Nucleus accumbens (tissue), 56 donors: ENCODE results near the gene NAT9.

ENCODE experiments used
- DNase-seq, 56 donors: peaks; one replicate each; lab custom pipeline; 2025; lab: John Stamatoyannopoulos, UW

NAT9 gene

DNA sequence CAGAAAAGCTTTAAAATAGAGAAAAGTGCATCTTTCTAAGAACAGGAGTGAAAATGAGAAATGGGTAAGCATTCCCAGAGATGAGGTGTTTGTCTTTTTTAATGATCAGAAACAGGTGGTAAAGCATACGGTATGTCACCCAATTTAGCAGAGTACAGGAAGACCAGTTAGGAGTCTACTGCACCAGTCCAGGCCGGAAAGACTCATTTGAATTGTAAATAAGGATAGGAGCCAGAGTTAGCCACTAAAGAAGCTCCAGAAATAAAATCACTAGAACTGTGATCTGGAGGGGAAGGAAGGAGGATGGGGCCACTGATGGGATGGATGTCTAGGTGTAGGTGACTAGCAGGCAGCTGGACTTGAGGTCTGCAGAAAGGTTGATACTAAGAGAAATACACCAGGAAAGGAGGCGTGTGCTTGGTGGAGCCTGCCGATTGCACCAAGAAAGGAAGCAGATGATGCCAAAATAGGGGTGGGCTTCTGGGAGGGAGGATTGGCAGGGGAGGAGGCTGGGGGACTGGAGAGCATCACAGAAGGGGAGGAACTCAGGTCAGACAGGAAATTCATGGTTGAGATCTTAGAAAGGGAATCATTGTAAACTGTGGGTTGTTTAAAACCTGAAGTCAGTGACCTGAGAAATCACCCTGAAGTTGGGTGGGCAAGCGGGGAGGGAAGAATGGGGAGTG is 8.1 kb upstream of the NAT9 start:
- DNase-seq = no peak

- DNase-seq = no peak
Observed at GRCh38 chr17:74782571-74782970, 6.4 kb upstream of the NAT9 start.

DNA sequence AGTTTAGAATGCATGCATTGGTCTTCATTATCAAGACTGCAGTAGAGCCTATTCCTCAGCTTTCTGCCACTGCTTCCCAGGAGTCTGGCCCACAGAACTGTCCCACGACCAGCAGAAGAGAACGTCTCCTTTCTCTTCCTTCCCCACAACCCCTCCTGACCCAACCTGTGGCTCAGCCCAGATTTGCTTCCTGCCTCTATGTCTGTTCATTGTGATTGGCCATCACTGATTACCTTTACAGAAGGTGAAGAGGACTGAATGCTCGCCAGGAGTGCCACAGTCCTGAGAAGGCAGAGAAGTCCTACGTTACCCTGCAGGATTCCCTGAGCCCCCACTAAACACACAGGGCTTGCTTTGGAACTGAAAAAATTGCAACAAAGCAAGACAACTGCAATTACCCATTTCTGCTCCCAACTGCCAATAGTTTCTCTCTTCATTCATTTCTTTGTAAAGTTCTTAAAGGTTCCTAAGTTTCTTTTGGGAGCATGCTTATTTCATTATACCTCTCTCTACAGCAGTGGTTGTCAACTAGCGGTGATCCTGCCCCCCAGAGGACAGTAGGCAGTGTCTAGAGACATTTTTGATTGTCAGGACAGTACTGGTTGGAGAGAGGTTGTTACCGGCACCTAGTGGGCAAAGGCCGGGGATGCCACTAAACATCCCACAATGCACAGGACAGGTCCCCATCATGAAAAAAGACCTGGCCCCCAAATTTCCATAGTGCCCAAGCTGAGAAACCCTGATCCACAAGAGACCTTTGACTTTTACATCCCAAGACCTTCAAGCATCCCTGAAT is 4.5 kb upstream of the NAT9 start:
- peak in 31 of 56 donors; percentile 8 to 66 (median 32) for DNase-seq

DNA sequence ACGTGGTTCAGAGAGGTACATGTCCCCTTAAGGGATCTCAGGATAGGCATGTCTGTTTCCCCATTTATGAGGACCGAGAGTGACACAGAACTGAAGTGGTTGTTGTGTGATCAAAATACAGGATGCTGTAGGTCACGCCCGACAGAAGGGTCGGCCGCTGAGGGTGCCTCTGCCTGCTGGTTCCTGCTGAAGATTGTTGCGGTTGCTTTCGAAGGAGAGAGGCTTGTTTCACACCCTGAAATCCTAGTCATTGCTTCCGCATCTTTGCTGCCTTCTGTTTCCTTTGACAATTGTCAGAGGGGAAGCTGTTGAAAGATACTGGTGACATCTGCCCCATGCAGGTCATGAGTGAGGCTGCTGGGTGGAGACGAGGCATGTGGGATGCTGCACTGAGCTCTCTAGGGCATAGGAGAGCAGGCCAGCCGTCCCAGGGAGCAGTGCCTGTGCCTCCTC is 3.8 kb upstream of the NAT9 start:
- DNase-seq = peak in 16 of 56 donors; percentile 11 to 59 (median 26)

DNA sequence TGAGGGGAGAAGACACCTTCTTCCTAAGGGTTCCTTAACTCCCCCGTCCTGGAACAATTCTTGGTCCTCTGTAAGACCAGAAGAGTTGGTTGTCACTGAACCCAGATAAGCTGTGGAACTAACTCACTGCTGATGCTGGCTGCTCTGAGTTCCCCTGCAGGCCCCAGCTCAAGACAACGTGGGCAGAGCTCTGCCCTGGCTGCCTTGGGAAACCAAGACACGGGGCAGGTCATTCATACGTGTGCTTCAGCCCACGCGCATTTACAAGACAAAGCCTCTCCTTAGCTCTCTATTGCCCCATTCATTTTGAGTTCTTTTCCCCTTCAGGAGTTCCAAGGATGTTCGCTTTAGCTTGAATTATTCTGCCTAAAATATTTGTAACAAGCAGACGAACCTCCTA is 3.4 kb upstream of the NAT9 start:
- no peak for DNase-seq

GRCh38 chr17:74778960-74779359 is 2.8 kb upstream of the NAT9 start:
- DNase-seq = no peak

DNA sequence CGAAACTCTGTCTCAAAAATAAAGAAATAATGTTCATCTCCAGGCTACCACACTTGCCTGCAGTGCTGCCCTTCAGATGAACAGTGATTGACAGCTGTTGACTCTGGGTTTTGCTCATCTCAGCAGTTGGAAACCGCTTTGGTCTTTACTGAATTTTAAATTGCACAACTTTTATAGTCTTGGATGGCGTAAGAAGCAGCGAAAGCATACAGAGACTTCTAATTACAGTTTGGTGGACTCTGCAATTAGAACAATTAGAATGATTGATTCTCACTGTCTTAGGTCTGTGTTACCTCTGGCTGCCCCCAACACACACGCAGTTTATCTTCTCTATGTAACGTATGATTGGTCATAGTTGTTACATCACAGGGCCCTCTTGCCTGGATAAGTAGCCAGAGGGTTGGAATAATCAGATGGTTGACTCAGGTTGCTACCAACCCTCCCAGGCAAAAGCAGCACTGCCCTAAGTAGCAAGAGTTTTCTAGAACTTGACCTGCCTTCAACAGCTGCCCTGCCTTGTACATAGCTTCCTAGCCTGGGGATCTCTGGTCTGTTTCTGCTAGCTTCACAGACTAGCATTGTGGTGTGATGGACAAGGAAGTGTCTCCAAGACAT is 1.9 kb upstream of the NAT9 start:
- no peak for DNase-seq

GRCh38 chr17:74776990-74777389 is 845 bp upstream of the NAT9 start:
- DNase-seq = no peak

- DNase-seq = no peak
Observed at GRCh38 chr17:74775409-74776043, 619 bp downstream of the NAT9 start.

DNA sequence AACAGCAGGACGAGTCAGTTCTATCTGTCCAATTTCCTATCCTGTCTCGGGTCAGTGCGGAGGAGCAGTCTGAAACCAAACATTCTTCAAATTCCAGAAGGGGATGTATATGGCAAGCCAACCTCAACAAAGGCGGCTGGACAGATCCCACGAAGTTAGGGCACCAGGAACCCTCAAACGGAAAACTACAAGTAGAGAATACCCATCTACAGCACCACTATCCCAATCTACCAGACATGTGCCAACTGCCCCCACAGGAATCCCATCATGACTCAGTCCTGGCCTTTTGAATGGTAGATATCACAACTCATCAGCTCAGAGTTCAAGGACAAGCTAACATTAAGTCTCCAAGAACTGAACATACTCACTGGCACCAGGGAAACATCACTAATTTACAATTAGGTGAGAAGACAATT is 2.3 kb downstream of the NAT9 start:
- DNase-seq = no peak

DNA sequence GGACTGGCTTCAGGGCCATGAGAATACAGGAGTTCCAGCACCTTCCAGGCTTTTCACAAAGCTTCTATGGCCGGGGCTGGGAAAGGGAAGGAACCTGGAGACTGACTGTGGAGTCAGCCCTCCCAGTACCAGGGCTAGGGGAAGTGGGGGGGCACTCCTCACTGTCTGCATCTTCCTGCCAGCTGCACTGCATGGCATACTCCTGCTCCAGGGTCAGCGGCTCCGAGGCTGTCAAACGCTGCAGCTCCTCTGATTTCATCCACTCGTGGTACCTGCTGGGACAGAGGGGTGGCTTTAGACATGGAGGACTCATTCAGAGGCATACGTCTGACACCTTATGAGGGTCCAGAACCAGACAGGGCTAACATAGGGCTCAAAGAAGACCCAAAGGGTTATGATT is 2.7 kb downstream of the NAT9 start:
- no peak for DNase-seq

- DNase-seq = no peak
Observed at GRCh38 chr17:74772053-74772452, 4.1 kb downstream of the NAT9 start.

- DNase-seq = no peak
Observed at GRCh38 chr17:74771319-74771914, 4.7 kb downstream of the NAT9 start.

DNA sequence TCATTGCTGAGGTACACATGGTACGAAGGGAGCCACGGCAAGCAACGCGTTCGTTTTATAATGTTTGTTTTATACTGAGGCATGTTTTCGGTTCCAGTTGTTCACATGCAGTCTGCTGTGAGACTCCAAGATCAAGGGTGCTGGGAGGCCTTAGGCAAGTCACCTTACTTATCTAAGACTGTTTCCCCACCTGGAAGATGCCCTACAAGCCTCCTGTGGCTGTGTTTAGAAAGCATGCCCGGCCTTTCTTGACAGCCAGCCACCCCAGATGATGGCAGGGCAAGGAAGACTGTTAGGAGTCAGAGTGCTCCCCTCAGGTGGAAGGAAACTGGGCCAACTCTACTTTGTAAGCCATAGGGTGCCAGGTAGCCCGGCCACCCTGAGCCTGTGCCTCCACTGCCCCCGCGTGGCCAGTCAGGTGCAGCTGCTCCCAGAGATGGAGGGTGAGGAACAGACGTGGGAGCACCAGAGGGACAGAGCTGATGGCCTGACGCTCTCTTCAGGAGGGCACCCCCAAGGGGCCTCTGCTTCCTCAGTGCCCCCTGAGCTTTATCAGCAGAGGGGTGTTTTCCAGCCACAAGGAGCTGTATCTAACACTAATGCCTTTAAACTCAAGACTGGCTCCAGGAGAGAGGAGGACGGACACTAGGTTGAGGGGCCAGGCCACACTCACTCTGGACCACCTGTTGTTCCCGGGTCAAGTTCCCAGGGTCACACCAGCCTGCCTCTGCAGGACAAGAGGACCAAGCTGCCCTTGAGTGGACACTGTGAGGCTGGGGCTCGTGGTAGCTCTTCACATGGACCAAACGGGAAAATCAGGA is 5.4 kb downstream of the NAT9 start:
- peak in 32 of 56 donors; percentile 12 to 78 (median 37) for DNase-seq

- DNase-seq = no peak
Observed at GRCh38 chr17:74769856-74770497, 6.2 kb downstream of the NAT9 start.

GRCh38 chr17:74769266-74769855 is 6.8 kb downstream of the NAT9 start:
- DNase-seq = no peak

DNA sequence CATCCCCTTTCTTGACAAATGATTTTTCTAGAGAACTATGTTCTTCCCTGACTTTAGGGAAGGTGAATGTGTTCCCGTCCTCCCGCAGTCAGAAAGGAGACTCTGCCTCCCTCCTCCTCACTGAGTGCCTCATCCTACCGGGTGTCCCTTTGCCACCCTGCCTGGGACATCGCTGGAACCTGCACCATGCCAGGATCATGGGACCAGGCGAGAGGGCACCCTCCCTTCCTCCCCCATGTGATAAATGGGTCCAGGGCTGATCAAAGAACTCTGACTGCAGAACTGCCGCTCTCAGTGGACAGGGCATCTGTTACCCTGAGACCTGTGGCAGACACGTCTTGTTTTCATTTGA is 7.4 kb downstream of the NAT9 start:
- DNase-seq = no peak

- DNase-seq = peak in 42 of 56 donors; percentile 20 to 76 (median 52)
Observed at GRCh38 chr17:74768069-74768762, 7.9 kb downstream of the NAT9 start.
